Measurements from ENCODE around the gene CD80. TPM values are rescaled to one million over a fixed set of nuclear protein-coding genes. Genes with fewer than 3 reads are reported as not detected.

The CD80 gene
- polyA plus RNA-seq, 2 donors, result 0.04 TPM; not detected in 1

- no peaks in the 10 kb centered on the region for H3K9me3 ChIP-seq (ENCODE audit: control insufficient read depth in 2 of 2, insufficient read depth in 1 of 2, low read depth in 1 of 2, low read length in 1 of 2)
- H3K4me1 ChIP-seq (ENCODE audit: control insufficient read depth in 2 of 2, insufficient read depth in 2 of 2, low read length in 1 of 2), result no peaks in the 10 kb centered on the region
- H3K4me3 ChIP-seq (ENCODE audit: low read depth in 1 of 2, low read length in 2 of 2), result no peak overlapping the region
- H3K36me3 ChIP-seq (ENCODE audit: control insufficient read depth in 2 of 2, insufficient read depth in 2 of 2, low read length in 1 of 2), result no peaks in the 10 kb centered on the region
- no peak overlapping the region for H3K27ac ChIP-seq (ENCODE audit: low read depth in 2 of 2, low read length in 1 of 2)
- no peaks in the 10 kb centered on the region for H3K27me3 ChIP-seq (ENCODE audit: control insufficient read depth in 1 of 2, insufficient read depth in 2 of 2, low read length in 2 of 2)
- WGBS, 2 donors, result 94% methylated on average over 11 of the region's 11 CpGs
Observed at GRCh38 chr3:119585856-119586570, 26.6 kb upstream of the CD80 start.

- no peaks in the 10 kb centered on the region for H3K36me3 ChIP-seq (ENCODE audit: control insufficient read depth in 2 of 2, insufficient read depth in 2 of 2, low read length in 1 of 2)
- 92% methylated on average over 10 of the region's 10 CpGs for WGBS, 2 donors
Observed at GRCh38 chr3:119585208-119585607, 25.8 kb upstream of the CD80 start.

GRCh38 chr3:119582178-119582577 is 22.8 kb upstream of the CD80 start:
- H3K4me3 ChIP-seq (ENCODE audit: low read depth in 1 of 2, low read length in 2 of 2), result no peak overlapping the region
- H3K4me1 ChIP-seq (ENCODE audit: control insufficient read depth in 2 of 2, insufficient read depth in 2 of 2, low read length in 1 of 2), result no peaks in the 10 kb centered on the region
- H3K9me3 ChIP-seq (ENCODE audit: control insufficient read depth in 2 of 2, insufficient read depth in 1 of 2, low read depth in 1 of 2, low read length in 1 of 2), result no peaks in the 10 kb centered on the region
- 72 to 84% methylated on average over 6 of the region's 6 CpGs for WGBS, 2 donors
- H3K36me3 ChIP-seq (ENCODE audit: control insufficient read depth in 2 of 2, insufficient read depth in 2 of 2, low read length in 1 of 2), result no peaks in the 10 kb centered on the region
- H3K27me3 ChIP-seq (ENCODE audit: control insufficient read depth in 1 of 2, insufficient read depth in 2 of 2, low read length in 2 of 2), result no peaks in the 10 kb centered on the region
- H3K27ac ChIP-seq (ENCODE audit: low read depth in 2 of 2, low read length in 1 of 2), result no peak overlapping the region

More at GRCh38 chr3:119585208-119585607, 25.8 kb upstream of the CD80 start:
- H3K4me3 ChIP-seq (ENCODE audit: low read depth in 1 of 2, low read length in 2 of 2), result no peak overlapping the region
- no peaks in the 10 kb centered on the region for H3K4me1 ChIP-seq (ENCODE audit: control insufficient read depth in 2 of 2, insufficient read depth in 2 of 2, low read length in 1 of 2)
- no peaks in the 10 kb centered on the region for H3K9me3 ChIP-seq (ENCODE audit: control insufficient read depth in 2 of 2, insufficient read depth in 1 of 2, low read depth in 1 of 2, low read length in 1 of 2)
- no peaks in the 10 kb centered on the region for H3K27me3 ChIP-seq (ENCODE audit: control insufficient read depth in 1 of 2, insufficient read depth in 2 of 2, low read length in 2 of 2)
- H3K27ac ChIP-seq (ENCODE audit: low read depth in 2 of 2, low read length in 1 of 2), result no peak overlapping the region

GRCh38 chr3:119580067-119580760 is 20.8 kb upstream of the CD80 start:
- no peaks in the 10 kb centered on the region for H3K27me3 ChIP-seq (ENCODE audit: control insufficient read depth in 1 of 2, insufficient read depth in 2 of 2, low read length in 2 of 2)
- peak overlapping the region; percentile 87 for H3K27ac ChIP-seq (ENCODE audit: low read depth in 2 of 2, low read length in 1 of 2)
- no peaks in the 10 kb centered on the region for H3K4me1 ChIP-seq (ENCODE audit: control insufficient read depth in 2 of 2, insufficient read depth in 2 of 2, low read length in 1 of 2)
- H3K36me3 ChIP-seq (ENCODE audit: control insufficient read depth in 2 of 2, insufficient read depth in 2 of 2, low read length in 1 of 2), result no peaks in the 10 kb centered on the region
- peak overlapping the region; percentile 54 to 64 for H3K4me3 ChIP-seq (ENCODE audit: low read depth in 1 of 2, low read length in 2 of 2)
- no peaks in the 10 kb centered on the region for H3K9me3 ChIP-seq (ENCODE audit: control insufficient read depth in 2 of 2, insufficient read depth in 1 of 2, low read depth in 1 of 2, low read length in 1 of 2)
- 26% methylated on average over 16 of the region's 16 CpGs for WGBS, 2 donors

GRCh38 chr3:119579366-119580066 is 20.1 kb upstream of the CD80 start, which contains the start of gene ADPRH:
Gene ADPRH (plus strand): TSS chr3:119579492. CDS start chr3:119582170, 2,678 bp downstream.
- H3K27ac ChIP-seq (ENCODE audit: low read depth in 2 of 2, low read length in 1 of 2), result peak within 1 kb of the TSS; percentile 87
- H3K36me3 ChIP-seq (ENCODE audit: control insufficient read depth in 2 of 2, insufficient read depth in 2 of 2, low read length in 1 of 2), result no peaks in the 10 kb centered on the region
- H3K27me3 ChIP-seq (ENCODE audit: control insufficient read depth in 1 of 2, insufficient read depth in 2 of 2, low read length in 2 of 2), result no peaks in the 10 kb centered on the region
- 1% methylated on average over 58 to 68 of the region's 68 CpGs for WGBS, 2 donors
- H3K9me3 ChIP-seq (ENCODE audit: control insufficient read depth in 2 of 2, insufficient read depth in 1 of 2, low read depth in 1 of 2, low read length in 1 of 2), result no peaks in the 10 kb centered on the region
- H3K4me1 ChIP-seq (ENCODE audit: control insufficient read depth in 2 of 2, insufficient read depth in 2 of 2, low read length in 1 of 2), result no peaks in the 10 kb centered on the region
- peak within 1 kb of the TSS; percentile 54 to 64 for H3K4me3 ChIP-seq (ENCODE audit: low read depth in 1 of 2, low read length in 2 of 2)

- Histone ChIP-seq H3K36me3 (ENCODE audit: control insufficient read depth in 2 of 2, insufficient read depth in 2 of 2, low read length in 1 of 2) (no peaks in the 10 kb centered on the region), H3K27ac (ENCODE audit: low read depth in 2 of 2, low read length in 1 of 2) (no peak overlapping the region), H3K27me3 (ENCODE audit: control insufficient read depth in 1 of 2, insufficient read depth in 2 of 2, low read length in 2 of 2) (no peaks in the 10 kb centered on the region), H3K4me3 (ENCODE audit: low read depth in 1 of 2, low read length in 2 of 2) (no peak overlapping the region), H3K4me1 (ENCODE audit: control insufficient read depth in 2 of 2, insufficient read depth in 2 of 2, low read length in 1 of 2) (no peaks in the 10 kb centered on the region), H3K9me3 (ENCODE audit: control insufficient read depth in 2 of 2, insufficient read depth in 1 of 2, low read depth in 1 of 2, low read length in 1 of 2) (no peaks in the 10 kb centered on the region)
Observed at GRCh38 chr3:119575507-119575906, 16.1 kb upstream of the CD80 start.

GRCh38 chr3:119571688-119572087 is 12.3 kb upstream of the CD80 start:
- Histone ChIP-seq H3K9me3 (ENCODE audit: control insufficient read depth in 2 of 2, insufficient read depth in 1 of 2, low read depth in 1 of 2, low read length in 1 of 2) (no peaks in the 10 kb centered on the region), H3K27ac (ENCODE audit: low read depth in 2 of 2, low read length in 1 of 2) (no peak overlapping the region), H3K4me3 (ENCODE audit: low read depth in 1 of 2, low read length in 2 of 2) (no peak overlapping the region), H3K4me1 (ENCODE audit: control insufficient read depth in 2 of 2, insufficient read depth in 2 of 2, low read length in 1 of 2) (no peaks in the 10 kb centered on the region), H3K36me3 (ENCODE audit: control insufficient read depth in 2 of 2, insufficient read depth in 2 of 2, low read length in 1 of 2) (no peaks in the 10 kb centered on the region), H3K27me3 (ENCODE audit: control insufficient read depth in 1 of 2, insufficient read depth in 2 of 2, low read length in 2 of 2) (no peaks in the 10 kb centered on the region)
- 74 to 76% methylated on average over 5 of the region's 5 CpGs for WGBS, 2 donors

- no peaks in the 10 kb centered on the region for H3K36me3 ChIP-seq (ENCODE audit: control insufficient read depth in 2 of 2, insufficient read depth in 2 of 2, low read length in 1 of 2)
- 92 to 97% methylated on average over 1 of the region's 1 CpG for WGBS, 2 donors
- no peak overlapping the region for H3K27ac ChIP-seq (ENCODE audit: low read depth in 2 of 2, low read length in 1 of 2)
- no peaks in the 10 kb centered on the region for H3K4me1 ChIP-seq (ENCODE audit: control insufficient read depth in 2 of 2, insufficient read depth in 2 of 2, low read length in 1 of 2)
- no peak overlapping the region for H3K4me3 ChIP-seq (ENCODE audit: low read depth in 1 of 2, low read length in 2 of 2)
- no peaks in the 10 kb centered on the region for H3K27me3 ChIP-seq (ENCODE audit: control insufficient read depth in 1 of 2, insufficient read depth in 2 of 2, low read length in 2 of 2)
- no peaks in the 10 kb centered on the region for H3K9me3 ChIP-seq (ENCODE audit: control insufficient read depth in 2 of 2, insufficient read depth in 1 of 2, low read depth in 1 of 2, low read length in 1 of 2)
Observed at GRCh38 chr3:119571230-119571629, 11.8 kb upstream of the CD80 start.

GRCh38 chr3:119570229-119570628 is 10.8 kb upstream of the CD80 start:
- no peaks in the 10 kb centered on the region for H3K36me3 ChIP-seq (ENCODE audit: control insufficient read depth in 2 of 2, insufficient read depth in 2 of 2, low read length in 1 of 2)
- no peaks in the 10 kb centered on the region for H3K27me3 ChIP-seq (ENCODE audit: control insufficient read depth in 1 of 2, insufficient read depth in 2 of 2, low read length in 2 of 2)
- no peaks in the 10 kb centered on the region for H3K4me1 ChIP-seq (ENCODE audit: control insufficient read depth in 2 of 2, insufficient read depth in 2 of 2, low read length in 1 of 2)
- H3K4me3 ChIP-seq (ENCODE audit: low read depth in 1 of 2, low read length in 2 of 2), result no peak overlapping the region
- no peaks in the 10 kb centered on the region for H3K9me3 ChIP-seq (ENCODE audit: control insufficient read depth in 2 of 2, insufficient read depth in 1 of 2, low read depth in 1 of 2, low read length in 1 of 2)
- no peak overlapping the region for H3K27ac ChIP-seq (ENCODE audit: low read depth in 2 of 2, low read length in 1 of 2)
- 78 to 83% methylated on average over 5 of the region's 5 CpGs for WGBS, 2 donors

Data from esophagus (tissue), 2 donors.